ENCODE data around the gene RAB44. TPM values are rescaled to one million over a fixed set of nuclear protein-coding genes. Genes with fewer than 3 reads are reported as not detected.

RAB44 gene
- total RNA-seq, 1 donor from 2014 or later: 0.95 TPM

GRCh38 chr6:36765190-36765589 lies 67.6 kb downstream of the RAB44 start:
- intact Hi-C loops (cut with DNase I): loop anchor here (5.0 kb wide), 1 partner anchor 87 kb away; no protein-coding TSS in a partner anchor
- ATAC-seq: no peak

GRCh38 chr6:36765594-36766398 lies 68.2 kb downstream of the RAB44 start:
- intact Hi-C loops (cut with DNase I): loop anchor here (5.0 kb wide), 1 partner anchor 87 kb away; no protein-coding TSS in a partner anchor
- Histone ChIP-seq H3K4me3 (no peak overlapping the region), H3K27ac (no peak overlapping the region), H3K36me3 (no peaks in the 10 kb centered on the region), H3K9me3 (no peaks in the 10 kb centered on the region), H3K27me3 (ENCODE audit: low read depth) (no peaks in the 10 kb centered on the region), H3K4me1 (peaks cover 29% of the 10 kb centered on the region)
- ATAC-seq (peak; percentile 87 to 90), DNase-seq (peak; percentile 86)
- peak; percentile 89 for TF ChIP-seq CTCF (IDR thresholded peaks at IDR 0.05)

More at GRCh38 chr6:36765190-36765589, 67.6 kb downstream of the RAB44 start:
- no peaks in the 10 kb centered on the region for H3K27me3 ChIP-seq (ENCODE audit: low read depth)
- DNase-seq: no peak
- H3K9me3 ChIP-seq: no peaks in the 10 kb centered on the region
- no peak overlapping the region for H3K4me3 ChIP-seq
- peaks cover 27% of the 10 kb centered on the region for H3K4me1 ChIP-seq
- no peaks in the 10 kb centered on the region for H3K36me3 ChIP-seq
- no peak overlapping the region for H3K27ac ChIP-seq
- TF ChIP-seq CTCF (IDR thresholded peaks at IDR 0.05): no peak

GRCh38 chr6:36766399-36766945 lies 68.8 kb downstream of the RAB44 start:
- H3K4me3 ChIP-seq: no peak overlapping the region
- H3K4me1 ChIP-seq: peaks cover 29% of the 10 kb centered on the region
- ATAC-seq (no peak), DNase-seq (no peak)
- H3K36me3 ChIP-seq: no peaks in the 10 kb centered on the region
- intact Hi-C loops (cut with DNase I): loop anchor here (5.0 kb wide), 1 partner anchor 86 kb away; no protein-coding TSS in a partner anchor
- H3K27ac ChIP-seq: no peak overlapping the region
- no peak for TF ChIP-seq CTCF (IDR thresholded peaks at IDR 0.05)
- H3K9me3 ChIP-seq: no peaks in the 10 kb centered on the region
- no peaks in the 10 kb centered on the region for H3K27me3 ChIP-seq (ENCODE audit: low read depth)

- Histone ChIP-seq H3K4me3 (no peak overlapping the region), H3K9me3 (no peaks in the 10 kb centered on the region), H3K27ac (peak overlapping the region; percentile 53), H3K36me3 (no peaks in the 10 kb centered on the region), H3K27me3 (ENCODE audit: low read depth) (no peaks in the 10 kb centered on the region), H3K4me1 (peaks cover 29% of the 10 kb centered on the region)
- DNase-seq (no peak), ATAC-seq (no peak)
- intact Hi-C loops (cut with DNase I): loop anchor here (5.0 kb wide), 1 partner anchor 83 kb away; no protein-coding TSS in a partner anchor
- TF ChIP-seq CTCF (IDR thresholded peaks at IDR 0.05): no peak
These were observed 71.6 kb downstream of the RAB44 start for GRCh38 chr6:36769183-36769675.

- Histone ChIP-seq H3K4me1 (peaks cover 29% of the 10 kb centered on the region), H3K27me3 (ENCODE audit: low read depth) (no peaks in the 10 kb centered on the region), H3K36me3 (no peaks in the 10 kb centered on the region), H3K4me3 (no peak overlapping the region), H3K9me3 (no peaks in the 10 kb centered on the region), H3K27ac (peak overlapping the region; percentile 53)
- TF ChIP-seq CTCF (IDR thresholded peaks at IDR 0.05): no peak
- ATAC-seq: peak; percentile 18 to 44
- intact Hi-C loops (cut with DNase I): loop anchor here (5.0 kb wide), 1 partner anchor 82 kb away; no protein-coding TSS in a partner anchor
- peak; percentile 55 for DNase-seq
These were observed 72.3 kb downstream of the RAB44 start for GRCh38 chr6:36769676-36770499.

Measured in lower lobe of right lung (tissue), 2 donors.